Naive thymus-derived CD4-positive, alpha-beta T cell (primary cell): ENCODE data around the gene RTCB. TPM values are rescaled to one million over a fixed set of nuclear protein-coding genes. Genes with fewer than 3 reads are reported as not detected.
A peak's percentile ranks its signal among the peaks of the same experiment; 100 is the strongest.

ENCODE experiments used
- ATAC-seq: fragments of 150-1000 bp; cut with Tn5 transposase; 2 replicates; pipeline ENCODE4 v1.10.0; 2021; ENCODE audit warnings: mild to moderate bottlenecking, moderate library complexity
- CTCF ChIA-PET: fragments of 350-600 bp; sonication (Branson Sonifier 250); formaldehyde crosslinking; loops from one replicate; lab custom pipeline; 2021; ENCODE audit warnings: antibody characterized with exemption; lab: Charles Lee
- POLR2A ChIA-PET: fragments of 350-600 bp; sonication (Branson Sonifier 250); formaldehyde crosslinking; loops from one replicate; lab custom pipeline; 2021; ENCODE audit warnings: antibody characterized with exemption, inconsistent platforms; lab: Charles Lee
- DNase-seq, 9 donors: peaks; one replicate each; pipeline versions ENCODE4 v3.0.0 to v3.0.0-alpha.2; 2020 to 2022; ENCODE audit warnings: mixed read lengths in 1 of 9
- H3K27ac ChIP-seq: one replicate; pipeline ENCODE4 v1.7.0; 2013; ENCODE audit warnings: mild to moderate bottlenecking, low read depth, low read length, moderate library complexity
- H3K27me3 ChIP-seq, 2 donors: one replicate each; pipeline ENCODE4 v1.7.0; 2013; ENCODE audit warnings: low read length in 2 of 2, mild to moderate bottlenecking in 2 of 2, moderate library complexity in 2 of 2; ENCODE audit not compliant: control insufficient read depth in 2 of 2, insufficient read depth in 2 of 2
- H3K36me3 ChIP-seq, 3 experiments: 1 replicate in 2 of 3; 2 replicates in 1 of 3; pipeline ENCODE4 v1.7.0; 2013; ENCODE audit warnings: low read length in 3 of 3, mild to moderate bottlenecking in 3 of 3, moderate library complexity in 1 of 3; ENCODE audit not compliant: insufficient read depth in 3 of 3, control insufficient read depth in 2 of 3
- H3K4me1 ChIP-seq, 2 donors: one replicate each; pipeline ENCODE4 v1.7.0; 2013; ENCODE audit warnings: low read length in 2 of 2, mild to moderate bottlenecking in 2 of 2, moderate library complexity in 1 of 2; ENCODE audit not compliant: control insufficient read depth in 2 of 2, insufficient read depth in 2 of 2
- H3K4me3 ChIP-seq: 2 replicates; pipeline ENCODE4 v1.7.0; 2013; ENCODE audit warnings: mild to moderate bottlenecking, low read length
- H3K9me3 ChIP-seq, 3 experiments: 1 replicate in 2 of 3; 2 replicates in 1 of 3; pipeline ENCODE4 v1.7.0; 2013; ENCODE audit warnings: low read length in 3 of 3; ENCODE audit not compliant: control insufficient read depth in 2 of 3
- H3K27ac Mint-ChIP-seq, 9 donors: one replicate each; pipeline ENCODE4 v1.8.0; 2020 to 2022; ENCODE audit warnings: mixed read lengths in 9 of 9, mild to moderate bottlenecking in 8 of 9, moderate library complexity in 5 of 9, inconsistent platforms in 2 of 9
- H3K27me3 Mint-ChIP-seq, 5 donors: one replicate each; pipeline ENCODE4 v1.8.0; 2021 to 2022; ENCODE audit warnings: mixed read lengths in 5 of 5, mild to moderate bottlenecking in 1 of 5
- H3K36me3 Mint-ChIP-seq, 5 donors: one replicate each; pipeline ENCODE4 v1.8.0; 2020 to 2022; ENCODE audit warnings: mixed read lengths in 5 of 5, mild to moderate bottlenecking in 3 of 5, inconsistent platforms in 1 of 5
- H3K4me1 Mint-ChIP-seq, 7 donors: one replicate each; pipeline ENCODE4 v1.8.0; 2020 to 2022; ENCODE audit warnings: mixed read lengths in 7 of 7, mild to moderate bottlenecking in 3 of 7, inconsistent platforms in 1 of 7
- H3K4me3 Mint-ChIP-seq, 10 donors: one replicate each; pipeline ENCODE4 v1.8.0; 2020 to 2022; ENCODE audit warnings: mild to moderate bottlenecking in 10 of 10, mixed read lengths in 10 of 10, moderate library complexity in 6 of 10, inconsistent platforms in 2 of 10
- H3K9me3 Mint-ChIP-seq, 11 donors: one replicate each; pipeline ENCODE4 v1.8.0; 2020 to 2022; ENCODE audit warnings: mixed read lengths in 11 of 11, mild to moderate bottlenecking in 4 of 11, inconsistent platforms in 1 of 11, moderate library complexity in 1 of 11
- intact Hi-C, 2 donors: fragments of 100-400 bp; cut with micrococcal nuclease; formaldehyde crosslinking; loops; one replicate each; pipeline ENCODE4 v1.15.1; 2023
- polyA plus RNA-seq, 2 donors: library from polyadenylated mRNA; unstranded; fragments of 300-500 nt; fragmentation: Illumina TruSeq; gene quantifications; one replicate each; pipeline ENCODE4 v1.2.3, GENCODE V29; 2021
- total RNA-seq, 6 experiments: library from RNA in 5 of 6; stranded (reverse) in 5 of 6; gene quantifications; 1 replicate in 5 of 6; 2 replicates in 1 of 6; pipeline ENCODE4 v1.2.3 and lab custom pipeline; 2021 to 2026

The RTCB gene
- total RNA-seq (10 to 100 TPM; 41.6 to 59.7 (median 54.6) TPM), polyA plus RNA-seq (100 to 1,000 TPM; 101 to 126 TPM), total RNA-seq (lab: John Stamatoyannopoulos, UW) (48.1 reads per million, percentile 70 among the genes with 10 or more reads in this experiment)

- peak; percentile 86 to 93 (median 90) for DNase-seq
- ChIA-PET POLR2A (interaction anchor here (0.7 to 2.8 kb wide), 2 partner anchors 15 to 63 kb away, joined by 3 to 26 read pairs; partner anchors contain the start of gene FBXO7), CTCF (interaction anchor here (1.4 kb wide), 1 partner anchor 13 kb away, joined by 3 read pairs; no protein-coding TSS in a partner anchor)
- Mint-ChIP-seq H3K27ac (peak within 1 kb of the TSS; percentile 90 to 98 (median 96)), H3K4me3 (peak within 1 kb of the TSS; percentile 96 to 99 (median 98)), H3K9me3 (peaks cover 0 to 5% (median 0%) of the 10 kb centered on the region in 11 donors), H3K27me3 (peaks cover 0 to 11% (median 0%) of the 10 kb centered on the region in 5 donors), H3K36me3 (peaks cover 3 to 15% (median 14%) of the 10 kb centered on the region in 5 donors), H3K4me1 (peaks cover 22 to 62% (median 58%) of the 10 kb centered on the region in 7 donors)
- H3K27me3 ChIP-seq = no peaks in the 10 kb centered on the region
- H3K36me3 ChIP-seq = peaks cover 0 to 21% (median 0%) of the 10 kb centered on the region in 3 experiments
- H3K4me1 ChIP-seq = peaks cover 12 to 14% of the 10 kb centered on the region in 2 donors
- ATAC-seq = peak; percentile 94
- H3K27ac ChIP-seq = peak within 1 kb of the TSS; percentile 92
- H3K4me3 ChIP-seq = peak within 1 kb of the TSS; percentile 89
- no peaks in the 10 kb centered on the region for H3K9me3 ChIP-seq
- intact Hi-C loops = loop anchor here (1.0 to 10.0 kb wide), 7 partner anchors 62 to 747 kb away; partner anchors contain the start of genes FBXO7 (in 2 of the 2), DEPDC5 (in 1 of the 2), PISD (in 1 of the 2) and PRR14L (in 1 of the 2)
Observed at GRCh38 chr22:32411829-32412592, at the start of gene RTCB. RTCB (minus strand) TSS chr22:32412247; CDS start chr22:32412156, 91 bp downstream.

- ATAC-seq (no peak), DNase-seq (no peak)
- CTCF ChIA-PET = no interaction called here
- H3K27ac ChIP-seq = no peak overlapping the region
- intact Hi-C loops = no loop called here
- H3K27ac Mint-ChIP-seq = no peak overlapping the region
- POLR2A ChIA-PET = no interaction called here
- H3K27me3 Mint-ChIP-seq = peaks cover 49 to 70% (median 53%) of the 10 kb centered on the region in 5 donors
- H3K9me3 ChIP-seq = no peaks in the 10 kb centered on the region
- H3K4me3 ChIP-seq = no peak overlapping the region
- no peaks in the 10 kb centered on the region for H3K36me3 ChIP-seq
- peaks cover 0 to 7% (median 0%) of the 10 kb centered on the region in 5 donors for H3K36me3 Mint-ChIP-seq
- no peak overlapping the region for H3K4me3 Mint-ChIP-seq
- H3K4me1 ChIP-seq = no peaks in the 10 kb centered on the region
- H3K4me1 Mint-ChIP-seq = peaks cover 0 to 3% (median 0%) of the 10 kb centered on the region in 7 donors
- peaks cover 0 to 3% (median 0%) of the 10 kb centered on the region in 11 donors for H3K9me3 Mint-ChIP-seq
- H3K27me3 ChIP-seq = peaks cover 0 to 5% of the 10 kb centered on the region in 2 donors
Observed at GRCh38 chr22:32457031-32457430, 45.0 kb upstream of the RTCB start.

GRCh38 chr22:32448980-32449379 is 36.9 kb upstream of the RTCB start:
- H3K4me3 ChIP-seq = no peak overlapping the region
- H3K4me3 Mint-ChIP-seq = no peak overlapping the region
- no peaks in the 10 kb centered on the region for H3K9me3 ChIP-seq
- POLR2A ChIA-PET = interaction anchor here (0.8 kb wide), 1 partner anchor 39 kb away, joined by 3 read pairs; no protein-coding TSS in a partner anchor
- H3K27me3 ChIP-seq = no peaks in the 10 kb centered on the region
- H3K27ac ChIP-seq = no peak overlapping the region
- no peak overlapping the region for H3K27ac Mint-ChIP-seq
- no peaks in the 10 kb centered on the region for H3K36me3 Mint-ChIP-seq
- H3K4me1 ChIP-seq = no peaks in the 10 kb centered on the region
- no peak for DNase-seq
- CTCF ChIA-PET = no interaction called here
- intact Hi-C loops = no loop called here
- no peaks in the 10 kb centered on the region for H3K4me1 Mint-ChIP-seq
- ATAC-seq = no peak
- H3K9me3 Mint-ChIP-seq = no peaks in the 10 kb centered on the region
- no peaks in the 10 kb centered on the region for H3K36me3 ChIP-seq
- H3K27me3 Mint-ChIP-seq = peaks cover 4 to 17% (median 10%) of the 10 kb centered on the region in 5 donors

DNA sequence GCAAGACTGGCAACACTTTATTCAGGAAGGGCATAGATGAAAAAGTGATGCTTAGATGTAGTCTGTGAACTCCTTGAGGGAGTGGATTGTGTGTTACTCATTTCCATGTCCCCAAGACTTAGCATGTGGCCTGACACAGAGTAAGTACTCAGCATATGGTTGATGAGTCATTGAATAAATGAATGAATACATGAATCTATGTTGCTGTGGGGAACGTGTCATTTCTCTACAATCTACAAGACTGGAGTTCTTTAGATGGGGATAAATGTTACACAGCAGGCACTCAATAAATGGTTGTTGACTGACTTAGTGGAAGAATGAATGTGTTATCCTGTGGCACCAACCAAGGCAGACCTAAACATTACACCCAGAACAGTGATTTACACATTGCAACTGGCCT is 34.3 kb upstream of the RTCB start:
- Histone ChIP-seq H3K36me3 (no peaks in the 10 kb centered on the region), H3K4me3 (no peak overlapping the region), H3K27me3 (no peaks in the 10 kb centered on the region), H3K9me3 (no peaks in the 10 kb centered on the region), H3K4me1 (no peaks in the 10 kb centered on the region), H3K27ac (no peak overlapping the region)
- Mint-ChIP-seq H3K36me3 (no peaks in the 10 kb centered on the region), H3K4me1 (no peaks in the 10 kb centered on the region), H3K27ac (no peak overlapping the region), H3K4me3 (no peak overlapping the region), H3K9me3 (no peaks in the 10 kb centered on the region), H3K27me3 (peaks cover 0 to 6% (median 3%) of the 10 kb centered on the region in 5 donors)
- POLR2A ChIA-PET = no interaction called here
- DNase-seq (no peak), ATAC-seq (no peak)
- intact Hi-C loops = no loop called here
- CTCF ChIA-PET = no interaction called here

DNA sequence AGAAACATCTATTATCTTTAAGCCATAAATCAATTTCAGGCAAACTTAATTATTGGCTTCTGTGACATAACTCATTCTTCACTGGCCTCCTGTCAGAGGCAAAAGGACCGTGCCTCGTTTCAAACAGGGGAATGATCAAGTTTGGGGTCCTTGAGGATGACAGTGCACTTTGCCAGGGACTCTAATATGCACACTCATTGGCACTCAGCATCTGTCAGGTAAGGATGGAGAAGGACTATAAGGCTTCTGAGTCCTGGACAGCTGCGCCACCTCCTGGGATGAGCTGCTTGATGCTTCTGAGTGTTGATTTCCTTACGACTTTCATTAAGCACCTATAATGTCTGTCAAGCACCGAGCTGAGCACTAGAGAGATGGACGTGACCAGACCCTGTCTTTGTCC is 32.0 kb upstream of the RTCB start:
- no peaks in the 10 kb centered on the region for H3K36me3 ChIP-seq
- POLR2A ChIA-PET = no interaction called here
- ATAC-seq (no peak), DNase-seq (no peak)
- no peaks in the 10 kb centered on the region for H3K4me1 ChIP-seq
- H3K4me3 ChIP-seq = no peak overlapping the region
- H3K4me1 Mint-ChIP-seq = no peaks in the 10 kb centered on the region
- CTCF ChIA-PET = no interaction called here
- H3K27ac Mint-ChIP-seq = no peak overlapping the region
- H3K4me3 Mint-ChIP-seq = no peak overlapping the region
- H3K9me3 ChIP-seq = no peaks in the 10 kb centered on the region
- H3K27ac ChIP-seq = no peak overlapping the region
- intact Hi-C loops = no loop called here
- H3K9me3 Mint-ChIP-seq = no peaks in the 10 kb centered on the region
- peaks cover 0 to 6% (median 2%) of the 10 kb centered on the region in 5 donors for H3K27me3 Mint-ChIP-seq
- H3K36me3 Mint-ChIP-seq = no peaks in the 10 kb centered on the region
- no peaks in the 10 kb centered on the region for H3K27me3 ChIP-seq

- H3K4me1 ChIP-seq = no peaks in the 10 kb centered on the region
- intact Hi-C loops = no loop called here
- POLR2A ChIA-PET = no interaction called here
- no peaks in the 10 kb centered on the region for H3K36me3 ChIP-seq
- no peak for ATAC-seq
- Mint-ChIP-seq H3K27me3 (peaks cover 8 to 21% (median 14%) of the 10 kb centered on the region in 5 donors), H3K27ac (no peak overlapping the region), H3K4me1 (no peaks in the 10 kb centered on the region), H3K36me3 (peaks cover 0 to 3% (median 0%) of the 10 kb centered on the region in 5 donors), H3K9me3 (peaks cover 0 to 2% (median 0%) of the 10 kb centered on the region in 11 donors), H3K4me3 (no peak overlapping the region)
- H3K27me3 ChIP-seq = peaks cover 0 to under 1% of the 10 kb centered on the region in 2 donors
- no peak overlapping the region for H3K27ac ChIP-seq
- CTCF ChIA-PET = interaction anchor here (0.6 kb wide), 1 partner anchor 13 kb away, joined by 3 read pairs; no protein-coding TSS in a partner anchor
- no peak overlapping the region for H3K4me3 ChIP-seq
- H3K9me3 ChIP-seq = no peaks in the 10 kb centered on the region
- no peak for DNase-seq
Observed at GRCh38 chr22:32430352-32430751, 18.3 kb upstream of the RTCB start.
